Measurements from ENCODE around the gene ADAMTS8.

GRCh38 chr11:130424613-130425140 lies 3.7 kb downstream of the ADAMTS8 start:
- TF ChIP-seq, protein P1, sequence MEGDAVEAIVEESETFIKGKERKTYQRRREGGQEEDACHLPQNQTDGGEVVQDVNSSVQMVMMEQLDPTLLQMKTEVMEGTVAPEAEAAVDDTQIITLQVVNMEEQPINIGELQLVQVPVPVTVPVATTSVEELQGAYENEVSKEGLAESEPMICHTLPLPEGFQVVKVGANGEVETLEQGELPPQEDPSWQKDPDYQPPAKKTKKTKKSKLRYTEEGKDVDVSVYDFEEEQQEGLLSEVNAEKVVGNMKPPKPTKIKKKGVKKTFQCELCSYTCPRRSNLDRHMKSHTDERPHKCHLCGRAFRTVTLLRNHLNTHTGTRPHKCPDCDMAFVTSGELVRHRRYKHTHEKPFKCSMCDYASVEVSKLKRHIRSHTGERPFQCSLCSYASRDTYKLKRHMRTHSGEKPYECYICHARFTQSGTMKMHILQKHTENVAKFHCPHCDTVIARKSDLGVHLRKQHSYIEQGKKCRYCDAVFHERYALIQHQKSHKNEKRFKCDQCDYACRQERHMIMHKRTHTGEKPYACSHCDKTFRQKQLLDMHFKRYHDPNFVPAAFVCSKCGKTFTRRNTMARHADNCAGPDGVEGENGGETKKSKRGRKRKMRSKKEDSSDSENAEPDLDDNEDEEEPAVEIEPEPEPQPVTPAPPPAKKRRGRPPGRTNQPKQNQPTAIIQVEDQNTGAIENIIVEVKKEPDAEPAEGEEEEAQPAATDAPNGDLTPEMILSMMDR (IDR thresholded peaks at IDR 0.05) = no peak
- TF ChIP-seq POLR2AphosphoS5 (IDR thresholded peaks at IDR 0.05; ENCODE audit: low read depth, low read length) (no peak), SIN3A (IDR thresholded peaks at IDR 0.05; ENCODE audit: borderline replicate concordance, insufficient read depth, low read depth, low read length) (no peak)
